COR-L47 (cell line): ENCODE data around the gene PIGZ.
"Not testable (repeated sequence)": the region's sequence is repeated elsewhere in the genome, so short reads cannot be mapped to it uniquely, and the experiment has no call there.

Source experiments
- DNase-seq: peaks from one replicate; lab custom pipeline; 2025; lab: John Stamatoyannopoulos, UW

The PIGZ gene

DNA sequence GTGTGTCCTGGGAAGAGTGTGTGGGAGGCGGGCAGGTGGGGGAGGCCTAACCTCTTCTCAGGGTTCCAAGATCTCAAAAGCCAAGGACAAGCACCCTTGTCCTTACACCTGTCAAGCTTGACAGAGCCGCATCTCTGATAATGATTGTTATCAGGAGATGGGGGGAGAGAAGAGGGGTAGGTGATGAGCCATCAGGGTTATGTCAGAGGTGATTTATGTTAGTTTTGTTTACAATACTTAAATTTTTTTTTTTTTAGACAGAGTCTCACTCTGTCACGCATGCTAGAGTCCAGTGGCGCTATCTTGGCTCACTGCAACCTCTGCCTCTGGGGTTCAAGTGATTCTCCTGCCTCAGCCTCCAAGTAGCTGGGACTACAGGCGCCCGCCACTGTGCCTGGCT is 18.9 kb downstream of the PIGZ start:
- no peak for DNase-seq

DNA sequence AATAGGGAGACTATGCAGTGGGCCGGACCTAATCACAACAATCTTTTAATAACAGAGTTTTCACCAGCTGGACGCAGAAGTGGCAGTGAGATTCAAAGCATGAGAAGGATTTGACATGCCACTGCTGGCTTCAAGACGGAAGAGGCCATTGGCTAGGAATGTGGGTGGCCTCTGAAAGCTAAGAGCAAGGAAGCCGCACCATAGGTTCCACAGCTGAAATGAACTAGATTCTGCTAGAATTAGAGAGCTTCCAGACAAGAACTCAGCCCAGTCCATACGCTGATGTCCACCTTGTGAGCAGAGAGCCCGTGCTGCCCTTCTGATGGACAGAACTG is 19.4 kb downstream of the PIGZ start:
- no peak for DNase-seq

DNA sequence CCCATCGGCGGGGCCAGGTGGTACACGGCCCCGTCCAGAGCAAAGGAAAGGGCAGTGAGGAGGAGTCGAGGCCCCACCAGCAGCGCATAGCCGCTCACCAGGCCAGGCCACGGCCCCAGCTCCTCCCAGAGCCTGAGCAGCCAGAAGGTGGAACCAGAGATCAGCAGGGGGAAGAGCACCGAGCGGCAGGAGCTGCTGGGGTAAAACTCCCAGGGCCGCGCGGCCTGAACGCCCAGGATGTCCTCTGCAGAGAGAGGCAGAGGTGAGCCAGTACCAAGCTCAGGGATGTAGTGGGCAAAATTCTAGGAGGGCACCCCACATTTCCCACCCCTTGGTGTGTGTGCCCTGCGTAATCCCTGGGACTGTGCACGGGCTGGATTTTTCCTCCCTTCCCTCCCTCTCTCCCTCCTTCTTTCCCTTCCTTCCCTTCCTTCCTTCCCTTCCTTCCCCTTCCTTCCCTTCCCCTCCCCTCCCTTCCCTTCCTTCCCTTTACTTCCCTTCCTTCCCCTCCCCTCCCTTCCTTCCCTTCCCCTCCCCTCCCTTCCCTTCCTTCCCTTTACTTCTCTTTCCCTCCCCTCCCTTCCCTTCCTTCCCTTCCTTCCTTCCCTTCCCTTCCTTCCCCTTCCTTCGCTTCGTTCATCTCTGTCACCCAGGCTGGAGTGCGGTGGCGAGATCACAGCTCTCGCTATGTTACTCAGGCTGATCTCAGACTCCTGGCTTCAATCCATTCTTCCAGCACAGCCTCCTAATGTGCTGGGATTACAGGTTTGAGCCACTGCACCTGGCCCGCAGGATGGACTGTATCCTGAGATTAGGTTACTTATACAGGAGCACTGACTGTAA is 20.0 kb downstream of the PIGZ start:
- DNase-seq, result peak; percentile 8

DNA sequence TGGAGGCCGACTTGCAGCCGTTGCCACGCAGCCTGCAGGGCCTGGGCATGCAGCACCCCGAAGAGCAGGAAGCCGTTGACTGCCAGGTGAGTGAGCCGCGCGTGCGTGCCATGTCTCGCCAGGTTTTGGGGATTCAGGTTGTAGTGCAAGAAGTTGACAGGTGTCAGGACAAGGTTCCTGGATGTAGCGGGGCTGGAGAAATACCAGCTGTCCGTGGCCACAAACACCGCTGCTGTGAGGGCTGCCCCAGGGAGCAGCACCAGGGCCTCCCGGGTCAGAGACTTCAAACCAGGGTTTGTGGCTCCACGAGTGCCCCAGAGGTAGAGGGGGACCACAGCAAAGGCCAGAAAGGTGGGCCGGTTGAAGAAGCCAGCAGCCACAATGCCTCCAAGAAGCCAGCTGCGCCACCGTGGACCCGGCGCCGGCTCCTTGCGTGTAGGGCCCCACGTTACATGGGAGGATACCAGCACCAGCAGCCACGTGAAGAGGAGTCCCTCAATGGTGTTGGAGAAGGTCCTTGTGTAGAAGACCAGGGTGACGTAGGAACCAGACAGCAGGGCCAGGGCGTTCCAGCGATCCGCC is 20.7 kb downstream of the PIGZ start:
- DNase-seq, result no peak

DNA sequence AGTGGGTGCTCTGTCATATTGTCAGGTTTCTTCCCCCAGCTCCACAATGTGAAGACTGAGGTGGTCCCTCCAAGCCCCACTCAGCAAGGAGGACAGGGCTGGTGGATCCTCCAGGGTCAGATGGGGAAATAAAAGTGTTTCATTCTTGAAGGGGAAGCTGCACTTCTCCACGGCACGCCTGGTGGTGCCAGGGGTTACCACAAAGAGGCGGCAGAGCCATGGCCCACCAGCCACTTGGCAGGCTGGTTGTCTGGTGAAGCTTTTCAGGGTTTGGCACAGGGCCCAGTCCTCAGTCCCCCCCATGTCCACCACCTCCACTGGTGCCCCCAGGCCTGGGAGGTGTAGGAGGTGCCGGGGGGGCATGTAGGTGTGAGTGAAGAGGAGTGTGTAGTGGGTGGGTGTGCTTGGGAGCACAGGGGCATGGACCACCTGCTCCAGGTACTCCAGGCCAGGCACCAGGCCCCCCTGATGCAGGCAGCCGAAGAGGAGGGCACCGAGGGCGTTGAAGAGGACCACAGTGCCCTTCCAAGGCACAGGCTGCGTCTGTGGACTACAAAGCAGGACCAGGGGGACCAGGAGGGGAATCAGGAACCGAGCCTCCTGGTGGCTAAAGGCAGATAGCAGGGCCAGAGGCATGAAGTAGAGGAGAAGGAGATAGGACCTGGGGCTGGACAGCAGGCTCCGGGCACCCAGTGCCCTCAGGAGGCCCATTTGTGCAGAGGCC is 21.3 kb downstream of the PIGZ start:
- DNase-seq, result no peak

DNA sequence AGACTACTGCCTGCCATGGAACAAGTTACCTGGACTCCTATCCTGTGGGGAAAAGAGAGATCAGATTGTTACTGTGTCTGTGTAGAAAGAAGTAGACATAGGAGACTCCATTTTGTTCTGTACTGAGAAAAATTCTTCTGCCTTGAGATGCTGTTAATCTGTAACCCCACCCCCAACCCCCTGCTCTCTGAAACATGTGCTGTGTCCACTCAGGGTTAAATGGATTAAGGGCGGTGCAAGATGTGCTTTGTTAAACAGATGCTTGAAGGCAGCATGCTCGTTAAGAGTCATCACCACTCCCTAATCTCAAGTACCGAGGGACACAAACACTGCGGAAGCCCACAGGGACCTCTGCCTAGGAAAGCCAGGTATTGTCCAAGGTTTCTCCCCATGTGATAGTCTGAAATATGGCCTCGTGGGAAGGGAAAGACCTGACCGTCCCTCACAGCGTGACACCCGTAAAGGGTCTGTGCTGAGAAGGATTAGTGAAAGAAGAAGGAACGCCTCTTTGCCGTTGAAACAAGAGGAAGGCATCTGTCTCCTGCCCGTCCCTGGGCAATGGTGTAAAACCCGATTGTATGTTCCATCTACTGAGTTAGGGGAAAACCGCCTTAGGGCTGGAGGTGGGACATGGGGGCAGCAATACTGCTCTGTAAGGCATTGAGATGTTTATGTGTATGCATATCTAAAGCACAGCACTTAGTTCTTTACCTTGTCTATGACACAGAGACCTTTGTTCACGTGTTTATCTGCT is 24.4 kb downstream of the PIGZ start:
- not testable (repeated sequence) for DNase-seq

DNA sequence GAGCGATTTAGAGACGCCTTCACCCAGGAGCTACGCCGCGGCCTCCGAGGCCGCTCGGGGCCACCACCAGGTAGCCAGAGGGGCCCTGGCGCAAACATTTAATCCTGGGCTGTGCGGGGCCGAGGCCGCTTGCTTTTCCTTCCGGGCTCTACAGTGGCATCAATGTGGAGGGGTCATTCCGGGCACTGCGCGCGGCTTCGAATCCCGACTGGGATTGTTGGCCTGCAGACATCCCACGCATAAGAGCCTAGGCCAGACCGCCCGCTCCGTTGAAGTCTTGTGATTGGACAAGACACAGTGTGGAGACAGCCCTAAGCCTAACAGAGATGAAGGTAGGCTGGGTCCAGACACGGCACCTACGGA is 25.7 kb downstream of the PIGZ start:
- DNase-seq, result no peak

DNA sequence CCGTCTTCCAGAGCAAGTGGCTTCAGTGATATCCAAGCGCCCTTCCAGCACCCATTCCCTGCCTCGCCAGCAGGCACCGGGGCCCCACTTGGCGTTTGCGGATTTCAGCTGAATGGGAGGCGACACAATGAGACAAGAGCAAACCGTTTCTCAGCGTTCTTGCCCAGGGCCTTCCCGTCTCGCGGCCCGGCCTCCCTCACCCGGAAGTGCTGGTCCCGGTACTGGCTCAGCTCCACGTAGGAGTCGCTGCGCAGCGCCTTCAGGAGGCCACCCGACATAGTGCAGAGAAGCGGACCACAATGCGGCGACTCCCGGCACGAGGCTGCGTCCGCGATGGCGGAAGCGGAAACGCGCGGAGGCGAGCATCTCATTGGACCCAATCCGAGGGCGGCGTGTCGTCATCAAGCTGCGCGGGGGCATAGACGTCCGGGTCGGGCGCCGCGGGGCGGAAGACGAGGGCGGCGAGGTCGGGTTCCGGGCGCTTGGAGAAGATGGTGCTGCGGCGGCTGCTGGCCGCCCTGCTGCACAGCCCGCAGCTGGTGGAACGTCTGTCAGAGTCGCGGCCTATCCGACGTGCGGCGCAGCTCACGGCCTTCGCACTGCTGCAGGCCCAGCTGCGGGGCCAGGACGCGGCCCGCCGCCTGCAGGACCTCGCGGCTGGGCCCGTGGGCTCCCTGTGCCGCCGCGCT is 26.3 kb downstream of the PIGZ start, which contains the start of gene NCBP2:
TSS of gene NCBP2 (minus strand) at position 303 of the 689 bp plus-strand sequence. CDS start at position 278, 25 bp downstream.
- peak; percentile 100 for DNase-seq

DNA sequence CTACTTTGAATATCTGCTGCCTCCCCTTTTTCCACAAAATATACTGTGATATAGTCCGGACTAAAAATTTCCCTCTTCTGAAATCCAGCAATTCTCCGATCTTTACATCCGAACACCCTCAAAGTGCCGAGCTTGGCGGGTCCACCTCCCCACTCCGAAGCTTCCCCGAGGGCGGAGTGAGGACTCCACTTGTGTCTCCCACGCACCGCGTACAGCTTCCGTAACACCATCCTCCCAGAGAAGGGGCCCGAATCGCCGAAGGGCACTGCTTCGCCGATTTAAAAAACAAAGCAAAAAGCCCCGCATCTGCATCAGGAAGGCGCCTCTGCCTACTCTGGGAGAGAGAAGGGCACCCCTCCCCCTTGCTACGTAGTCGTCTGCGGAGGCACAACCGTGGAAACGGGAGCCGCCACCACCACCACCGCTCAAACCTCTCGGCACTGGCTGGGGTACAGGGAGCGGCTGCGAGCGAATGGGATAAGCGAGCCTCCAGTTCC is 26.9 kb downstream of the PIGZ start:
- peak; percentile 59 for DNase-seq

DNA sequence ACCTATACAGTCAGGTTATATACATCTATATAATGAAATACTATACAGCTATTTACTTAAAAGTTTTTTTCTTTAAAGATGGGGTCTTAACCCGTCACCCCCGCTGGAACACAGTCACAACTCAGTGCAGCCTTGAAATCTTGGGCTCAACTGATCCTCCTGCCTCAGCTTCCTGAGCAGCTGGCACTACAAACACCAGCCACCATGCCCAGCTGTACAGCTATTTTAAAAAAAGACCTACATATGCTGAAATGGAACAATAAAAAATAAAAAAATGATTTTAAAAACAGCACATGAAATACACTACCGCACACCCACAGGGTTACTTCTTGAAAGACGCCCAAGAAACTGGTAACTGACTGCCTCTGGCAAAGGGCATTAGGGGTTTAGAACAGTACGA is 30.1 kb downstream of the PIGZ start:
- no peak for DNase-seq

DNA sequence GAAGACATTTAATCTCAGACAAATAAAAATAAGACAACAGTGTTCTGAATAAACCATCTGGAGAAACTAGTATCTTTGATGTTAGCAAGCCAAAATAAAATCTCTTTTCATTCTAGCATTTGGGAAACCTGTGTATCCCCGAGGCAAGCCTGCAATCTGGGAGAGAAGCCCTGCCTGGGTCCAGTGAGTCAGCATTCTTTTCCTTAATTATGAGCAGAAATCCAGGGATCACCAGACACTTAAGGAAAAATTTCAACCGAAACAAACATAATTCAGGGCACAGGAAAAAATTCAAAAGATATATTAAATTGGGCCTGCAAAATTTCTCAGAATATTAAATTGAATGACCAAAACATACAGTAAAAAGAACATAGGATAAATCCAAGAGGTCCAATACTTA is 30.5 kb downstream of the PIGZ start:
- DNase-seq, result no peak

DNA sequence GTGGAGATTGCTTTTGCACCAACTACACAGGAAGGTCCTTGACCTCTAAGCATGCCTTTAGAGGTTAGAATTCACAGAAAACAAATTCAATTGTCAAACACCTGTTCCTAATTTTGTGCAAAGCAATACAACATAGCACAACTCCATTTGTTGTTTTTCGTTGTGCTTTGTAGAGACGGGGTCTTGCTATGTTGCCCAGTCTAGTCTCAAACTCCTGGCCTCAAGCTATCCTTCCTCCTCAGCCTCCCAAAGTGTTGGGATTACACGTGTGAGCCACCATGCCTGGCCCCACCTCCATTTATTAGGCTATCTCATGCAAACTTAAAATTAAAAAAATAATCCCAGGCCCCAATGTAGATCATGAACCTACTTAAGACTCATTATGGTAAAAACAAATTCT is 32.3 kb downstream of the PIGZ start:
- DNase-seq, result no peak

DNA sequence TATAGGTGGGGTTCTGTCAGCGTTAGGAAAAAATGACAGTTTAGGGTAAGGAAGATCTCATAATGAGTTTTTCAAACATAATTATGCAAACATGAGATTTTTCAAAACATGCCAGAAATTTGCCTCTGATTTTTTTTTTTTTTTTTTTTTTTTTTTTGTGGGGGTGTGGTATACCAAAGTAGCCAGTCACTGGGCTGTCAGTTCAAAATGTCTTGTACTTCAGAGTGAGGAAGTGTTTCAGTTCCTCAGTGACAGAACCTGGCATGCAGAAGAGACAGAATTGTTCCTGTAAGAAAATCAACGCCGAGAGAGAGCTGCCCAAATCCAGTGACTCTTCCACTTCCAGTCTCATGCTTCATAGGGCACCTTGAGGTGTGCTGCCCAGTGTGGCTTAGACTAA is 36.0 kb downstream of the PIGZ start:
- no peak for DNase-seq

DNA sequence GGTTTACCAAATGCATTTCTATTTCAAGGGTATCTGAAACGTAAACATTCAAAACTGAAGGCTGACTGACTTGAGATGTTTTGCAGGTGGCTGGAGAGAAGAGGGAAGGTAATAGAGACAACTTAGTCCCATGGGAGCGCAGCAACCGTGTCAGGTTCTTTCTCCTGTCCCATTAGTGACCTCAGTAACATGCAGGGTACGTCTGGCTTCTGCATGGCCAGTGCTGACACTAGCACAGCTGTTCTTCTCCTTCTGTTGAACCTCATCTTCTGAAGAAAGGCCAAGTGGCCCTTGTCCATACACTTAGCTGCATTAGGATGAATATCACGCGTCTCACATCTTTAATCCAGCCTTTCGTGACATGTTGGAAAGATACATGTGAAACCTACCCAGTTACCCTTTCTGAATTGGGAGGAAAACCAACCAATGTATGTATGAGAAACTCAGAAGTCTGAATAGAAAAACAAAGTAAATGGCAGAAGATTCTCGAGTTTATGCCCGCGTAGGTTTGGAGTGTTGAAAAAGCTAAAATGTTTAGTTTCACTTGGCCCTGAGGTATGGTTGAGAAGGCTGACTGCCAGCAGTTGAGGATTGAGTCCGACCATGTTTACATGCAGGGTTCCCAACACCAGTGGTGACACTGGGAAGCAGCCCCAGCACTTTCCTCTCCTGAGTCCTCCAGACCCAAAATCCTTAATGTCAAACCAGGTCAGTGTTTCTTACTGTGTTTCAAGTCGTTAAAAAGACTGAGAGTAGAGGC is 36.6 kb downstream of the PIGZ start:
- no peak for DNase-seq

DNA sequence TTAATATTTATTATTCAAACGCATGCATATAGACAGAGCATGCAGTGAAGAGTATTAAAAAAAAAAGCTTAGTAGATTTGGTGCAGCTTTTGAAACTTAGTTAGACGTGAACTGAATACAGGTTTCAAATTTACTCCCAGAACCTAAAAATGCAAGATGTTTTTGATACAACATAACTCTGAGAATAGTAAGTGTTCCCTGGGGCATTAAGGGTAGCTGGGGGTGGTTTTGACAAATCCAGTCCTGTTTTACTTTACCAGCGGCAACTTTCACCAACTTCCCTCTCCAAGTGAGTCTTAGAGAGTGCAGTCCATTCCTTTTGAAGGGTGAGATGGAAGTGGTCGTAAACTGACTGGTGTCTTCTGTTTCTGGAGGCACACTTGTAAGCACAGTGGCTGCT is 37.5 kb downstream of the PIGZ start:
- DNase-seq, result no peak

DNA sequence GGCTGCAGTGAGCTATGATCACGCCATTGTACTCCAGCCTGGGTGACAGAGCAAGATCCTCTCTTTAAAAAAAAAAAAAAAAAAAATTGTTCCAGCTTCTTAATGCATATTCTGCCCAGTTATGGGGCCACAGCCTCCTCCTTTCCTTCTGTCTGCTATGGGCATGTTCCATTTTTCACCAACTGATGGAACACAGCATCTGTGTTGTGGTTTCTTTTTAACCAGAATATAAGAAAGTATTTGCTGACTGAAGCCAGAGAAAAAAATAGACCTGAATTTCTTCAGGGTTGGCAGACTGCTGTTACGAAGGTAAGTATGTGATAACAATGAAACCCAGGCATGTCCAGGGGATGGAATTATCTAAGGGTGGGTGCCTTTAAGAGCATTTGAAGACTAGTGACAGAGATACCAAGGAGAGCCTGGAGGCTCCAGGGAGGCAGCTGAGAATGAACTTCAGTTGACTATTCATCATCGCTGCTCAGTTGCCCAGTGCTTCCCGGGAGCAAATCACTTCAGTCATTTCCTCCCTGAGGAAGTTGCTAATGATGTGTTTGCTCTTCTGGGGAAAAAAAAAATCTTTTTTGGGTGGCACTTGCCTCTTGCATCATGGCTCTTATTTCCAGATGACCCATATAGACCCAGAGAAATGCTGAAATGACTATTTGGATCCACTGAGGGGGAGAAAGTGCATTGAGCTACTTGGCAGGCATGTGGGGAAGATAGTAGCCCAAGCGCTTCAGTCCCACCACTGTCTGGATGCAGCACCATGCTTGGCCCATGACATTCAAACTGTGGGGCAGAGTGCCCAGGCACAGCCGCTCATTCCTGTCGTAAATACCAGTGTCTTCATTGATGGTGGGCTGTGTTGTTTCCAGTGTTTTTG is 40.8 kb downstream of the PIGZ start:
- DNase-seq, result no peak

DNA sequence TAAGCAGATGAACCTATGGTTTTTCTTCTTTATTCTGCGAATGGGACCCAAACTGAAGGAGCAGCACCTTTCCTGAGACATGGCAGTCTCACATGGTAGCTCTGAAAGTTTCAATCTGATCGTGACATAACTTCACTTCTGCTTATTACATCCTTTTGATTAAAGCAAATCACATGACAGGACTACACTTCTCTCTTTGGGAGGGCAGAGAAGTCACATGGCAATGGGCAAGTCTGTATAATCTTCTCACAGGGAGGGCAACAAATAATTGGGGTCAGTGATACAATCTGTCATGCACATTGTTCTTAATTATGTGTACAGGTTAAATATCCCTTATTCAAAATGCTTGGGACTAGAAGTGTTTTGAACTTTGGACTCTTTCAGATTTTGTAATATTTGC is 47.9 kb downstream of the PIGZ start:
- no peak for DNase-seq

DNA sequence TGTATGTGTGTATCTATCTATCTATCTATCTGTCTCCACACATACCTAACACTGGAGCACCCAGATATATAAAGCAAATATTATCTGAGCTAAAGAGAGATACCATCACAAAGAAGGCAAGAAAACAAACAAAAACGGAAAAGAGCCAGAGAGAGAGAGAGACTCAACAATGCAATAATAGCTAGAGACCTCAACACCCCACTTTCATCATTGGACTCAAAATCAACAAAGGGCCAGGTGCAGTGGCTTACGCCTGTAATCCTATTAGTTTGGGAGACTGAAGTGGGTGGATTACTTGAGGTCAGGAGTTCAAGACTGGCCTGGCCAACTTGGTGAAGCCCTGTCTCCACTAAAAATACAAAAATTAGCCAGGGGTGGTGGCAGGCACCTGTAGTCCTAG is 49.7 kb downstream of the PIGZ start:
- no peak for DNase-seq

DNA sequence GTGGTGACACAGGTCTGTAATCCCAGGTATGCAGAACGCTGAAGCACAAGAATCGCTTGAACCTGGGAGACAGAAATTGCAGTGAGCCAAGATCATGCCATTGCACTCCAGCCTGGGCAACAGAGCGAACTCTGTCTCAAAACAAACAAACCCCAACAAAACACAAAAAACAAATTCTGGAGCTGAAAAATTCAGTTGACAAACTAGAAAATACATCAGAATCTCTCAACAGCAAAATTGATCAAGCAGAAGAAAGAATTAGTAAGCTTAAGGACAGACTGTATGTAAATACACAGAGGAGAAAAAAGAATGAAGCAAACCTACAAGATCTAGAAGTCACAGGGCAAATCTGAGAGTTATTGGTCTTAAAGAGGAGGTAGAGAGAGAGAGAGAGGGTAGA is 51.6 kb downstream of the PIGZ start:
- no peak for DNase-seq

DNA sequence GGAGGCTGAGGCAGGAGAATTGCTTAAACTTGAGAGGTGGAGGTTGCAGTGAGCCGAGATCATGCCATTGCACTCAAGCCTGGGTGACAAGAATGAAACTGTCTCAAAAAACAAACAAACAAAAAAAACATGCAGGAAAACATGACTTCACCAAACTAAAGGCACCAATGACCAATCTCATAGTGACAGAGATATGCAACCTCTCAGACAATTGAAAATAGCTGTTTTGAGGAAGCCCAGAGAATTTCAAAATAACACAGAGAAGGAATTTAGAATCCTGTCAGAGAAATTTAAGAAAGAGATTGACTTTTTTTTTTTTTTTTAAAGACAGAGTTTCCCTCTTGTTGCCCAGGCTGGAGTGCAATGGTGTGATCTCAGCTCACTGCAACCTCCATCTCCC is 52.4 kb downstream of the PIGZ start:
- no peak for DNase-seq
